Neural progenitor cell (in vitro differentiated cells): ENCODE measurements around the gene TSC22D4. TPM values are rescaled to one million over a fixed set of nuclear protein-coding genes. Genes with fewer than 3 reads are reported as not detected.
"Not testable (repeated sequence)": the region's sequence is repeated elsewhere in the genome, so short reads cannot be mapped to it uniquely, and the experiment has no call there.

Experiments
- DNase-seq: peaks from one replicate; pipeline ENCODE4 v3.0.0-alpha.2; 2016; ENCODE audit warnings: low spot score
- H2AFZ ChIP-seq: fragments of 200-600 bp; sonication (generic); replicated peaks from 2 replicates; pipeline ENCODE4 v1.6.1; 2016; ENCODE audit warnings: antibody characterized with exemption
- H3F3A ChIP-seq: fragments of 200-600 bp; sonication (generic); 2 replicates; pipeline ENCODE4 v1.6.1; 2016; ENCODE audit warnings: antibody characterized with exemption, low read depth
- H3K27ac ChIP-seq: fragments of 200-600 bp; sonication (generic); 2 replicates; pipeline ENCODE4 v1.5.1; 2016; ENCODE audit warnings: mild to moderate bottlenecking
- H3K27me3 ChIP-seq: fragments of 200-600 bp; sonication (generic); 2 replicates; pipeline ENCODE4 v1.6.1; 2016; ENCODE audit warnings: mild to moderate bottlenecking, moderate library complexity
- H3K36me3 ChIP-seq: fragments of 200-600 bp; sonication (generic); 2 replicates; pipeline ENCODE4 v1.5.1; 2016
- H3K4me1 ChIP-seq: fragments of 200-600 bp; sonication (generic); 2 replicates; pipeline ENCODE4 v1.6.1; 2016; ENCODE audit warnings: mixed run types
- H3K4me2 ChIP-seq: fragments of 200-600 bp; sonication (generic); 2 replicates; pipeline ENCODE4 v1.6.1; 2016
- H3K4me3 ChIP-seq: fragments of 200-600 bp; sonication (generic); 2 replicates; pipeline ENCODE4 v1.5.1; 2016
- H3K79me2 ChIP-seq: fragments of 200-600 bp; sonication (generic); 2 replicates; pipeline ENCODE4 v1.6.1; 2016; ENCODE audit warnings: low read depth
- H3K9ac ChIP-seq: fragments of 200-600 bp; sonication (generic); 2 replicates; pipeline ENCODE4 v1.6.1; 2016
- H3K9me3 ChIP-seq: fragments of 200-600 bp; sonication (generic); 2 replicates; pipeline ENCODE4 v1.5.1; 2016; ENCODE audit warnings: low read depth
- H4K20me1 ChIP-seq: fragments of 200-600 bp; sonication (generic); 2 replicates; pipeline ENCODE4 v1.6.1; 2016; ENCODE audit warnings: low read depth
- H3K27ac Mint-ChIP-seq: 3 replicates; pipeline ENCODE4 v1.8.0; 2021; ENCODE audit warnings: mixed read lengths
- H3K27me3 Mint-ChIP-seq: 2 replicates; pipeline ENCODE4 v1.8.0; 2022; ENCODE audit warnings: low read depth, mild to moderate bottlenecking, inconsistent platforms, moderate library complexity, mixed read lengths; ENCODE audit not compliant: insufficient read depth
- H3K36me3 Mint-ChIP-seq: 3 replicates; pipeline ENCODE4 v1.8.0; 2021; ENCODE audit warnings: mixed read lengths
- H3K4me1 Mint-ChIP-seq: 3 replicates; pipeline ENCODE4 v1.8.0; 2021; ENCODE audit warnings: mixed read lengths
- H3K4me3 Mint-ChIP-seq: 3 replicates; pipeline ENCODE4 v1.8.0; 2021; ENCODE audit warnings: mild to moderate bottlenecking, moderate library complexity, mixed read lengths
- H3K9me3 Mint-ChIP-seq: 3 replicates; pipeline ENCODE4 v1.8.0; 2020; ENCODE audit warnings: mixed read lengths
- CTCF ChIP-seq: fragments of 200-600 bp; sonication (generic); IDR thresholded peaks from 2 replicates; pipeline ENCODE4 v1.5.1; 2017; ENCODE audit warnings: antibody characterized with exemption, mild to moderate bottlenecking
- EZH2 ChIP-seq: fragments of 200-600 bp; sonication (generic); IDR thresholded peaks from 2 replicates; pipeline ENCODE4 v1.6.1; 2017; ENCODE audit warnings: antibody characterized with exemption, mild to moderate bottlenecking, moderate library complexity
- EZH2phosphoT487 ChIP-seq: fragments of 200-600 bp; sonication (generic); IDR thresholded peaks from 2 replicates; pipeline ENCODE4 v1.6.1; 2017; ENCODE audit warnings: antibody characterized with exemption
- total RNA-seq: library from RNA; depleted of rRNA; stranded (reverse); fragments of >200 nt; gene quantifications from 2 replicates; pipeline ENCODE4 v1.2.3, GENCODE V29; 2015; ENCODE audit warnings: low replicate concordance

The TSC22D4 gene
- total RNA-seq, 1 donor from 2014 or later, result 11.0 TPM

DNA sequence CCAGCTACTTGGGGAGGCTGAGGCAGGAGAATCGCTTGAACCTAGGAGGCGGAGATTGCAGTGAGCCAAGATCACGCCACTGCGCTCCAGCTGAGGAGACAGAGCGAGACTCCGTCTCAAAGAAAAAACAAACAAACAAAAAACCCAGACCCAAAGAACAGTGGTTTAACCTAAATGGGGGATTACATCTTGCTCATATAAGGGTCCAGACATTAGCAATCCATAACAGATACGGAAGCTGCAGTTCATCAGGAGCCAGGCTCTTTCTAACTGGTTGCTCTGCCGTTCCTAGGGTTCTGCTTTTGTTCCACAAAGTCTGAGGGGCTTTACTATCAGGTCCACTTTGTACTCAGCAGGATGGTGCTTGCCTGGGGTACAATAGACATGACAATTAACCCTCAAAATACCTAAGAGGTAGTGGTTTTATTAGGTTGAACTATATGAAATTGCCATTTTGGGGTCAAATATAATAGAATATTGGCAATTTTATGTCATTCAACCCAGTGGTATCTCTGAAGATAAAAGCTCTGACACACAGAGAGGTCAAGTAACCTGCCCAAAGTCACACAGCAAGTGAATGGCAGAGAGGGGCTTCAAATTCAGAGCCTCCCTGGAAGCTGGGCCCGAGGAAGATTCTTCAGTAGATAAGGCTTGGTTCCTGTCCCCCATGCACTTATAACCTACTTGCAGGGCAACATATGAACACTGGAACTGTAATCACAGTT lies 26.0 kb upstream of the TSC22D4 start:
- no peak overlapping the region for H3K27ac ChIP-seq
- no peaks in the 10 kb centered on the region for H3K27me3 ChIP-seq
- H2AFZ ChIP-seq, result peak overlapping the region; percentile 58
- H4K20me1 ChIP-seq, result no peaks in the 10 kb centered on the region
- Mint-ChIP-seq H3K4me1 (peaks cover 23% of the 10 kb centered on the region), H3K4me3 (no peak overlapping the region), H3K27ac (no peak overlapping the region), H3K36me3 (no peaks in the 10 kb centered on the region), H3K27me3 (peaks cover 5% of the 10 kb centered on the region), H3K9me3 (no peaks in the 10 kb centered on the region)
- H3K9ac ChIP-seq, result no peak overlapping the region
- no peaks in the 10 kb centered on the region for H3K79me2 ChIP-seq
- H3K4me2 ChIP-seq, result no peak overlapping the region
- peaks cover 3% of the 10 kb centered on the region for H3K4me1 ChIP-seq
- TF ChIP-seq EZH2phosphoT487, result no peak
- no peak for TF ChIP-seq EZH2
- no peak for TF ChIP-seq CTCF
- no peaks in the 10 kb centered on the region for H3K9me3 ChIP-seq
- no peaks in the 10 kb centered on the region for H3K36me3 ChIP-seq
- H3F3A ChIP-seq, result no peaks in the 10 kb centered on the region
- no peak for DNase-seq
- no peak overlapping the region for H3K4me3 ChIP-seq

DNA sequence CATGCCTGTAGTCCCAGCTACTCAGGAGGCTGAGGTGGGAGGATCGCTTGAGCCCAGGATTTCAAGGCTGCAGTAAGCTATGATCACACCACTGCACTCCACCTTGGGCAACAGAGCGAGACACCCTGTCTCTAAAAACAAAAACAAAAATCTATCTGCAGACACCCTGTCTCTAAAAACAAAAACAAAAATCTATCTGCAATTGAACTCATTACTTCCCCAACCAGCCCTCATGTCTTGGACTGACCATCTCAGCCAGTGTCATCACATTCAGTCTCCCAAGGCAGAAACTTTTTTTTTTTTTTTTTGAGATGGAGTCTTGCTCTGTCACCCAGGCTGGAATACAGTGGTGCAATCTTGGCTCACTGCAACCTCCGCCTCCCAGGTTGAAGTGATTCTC lies 25.0 kb upstream of the TSC22D4 start:
- not testable (repeated sequence) for H3K4me3 Mint-ChIP-seq, H4K20me1 ChIP-seq, H3K4me2 ChIP-seq, H3F3A ChIP-seq, H3K36me3 ChIP-seq, H3K9me3 Mint-ChIP-seq, H3K4me3 ChIP-seq, H3K79me2 ChIP-seq, H3K27ac ChIP-seq, H3K36me3 Mint-ChIP-seq, H2AFZ ChIP-seq, H3K4me1 ChIP-seq, H3K9me3 ChIP-seq, H3K27me3 Mint-ChIP-seq, H3K9ac ChIP-seq, H3K27me3 ChIP-seq, DNase-seq, H3K27ac Mint-ChIP-seq
- H3K4me1 Mint-ChIP-seq, result peaks cover 18% of the 10 kb centered on the region

DNA sequence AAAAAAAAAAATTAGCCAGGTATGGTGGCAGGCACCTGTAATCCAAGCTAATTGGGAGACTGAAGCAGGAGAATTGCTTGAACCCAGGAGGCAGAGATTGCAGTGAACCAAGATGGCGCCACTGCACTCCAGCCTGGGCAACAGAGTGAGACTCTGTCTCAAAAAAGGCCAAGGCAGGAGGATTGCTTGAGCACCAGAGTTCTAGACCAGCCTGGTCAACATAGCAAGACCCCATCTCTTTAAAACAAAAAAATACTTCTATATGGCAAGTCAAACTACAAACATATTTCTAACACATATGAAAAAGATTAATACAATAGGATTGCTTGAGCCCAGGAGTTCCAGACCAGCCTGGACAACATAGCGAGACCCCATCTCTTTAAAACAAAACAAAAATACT lies 21.7 kb upstream of the TSC22D4 start:
- not testable (repeated sequence) for H3K27me3 ChIP-seq, H3K4me2 ChIP-seq, H3K4me1 ChIP-seq, H3K36me3 ChIP-seq, H4K20me1 ChIP-seq, H3K27ac Mint-ChIP-seq, H3K79me2 ChIP-seq, H3K9me3 ChIP-seq, H3K9me3 Mint-ChIP-seq, H3F3A ChIP-seq, H3K27me3 Mint-ChIP-seq, H3K27ac ChIP-seq, DNase-seq, H3K4me3 Mint-ChIP-seq, H3K4me3 ChIP-seq, H2AFZ ChIP-seq, H3K9ac ChIP-seq, H3K36me3 Mint-ChIP-seq, H3K4me1 Mint-ChIP-seq

GRCh38 chr7:100496509-100496908 lies 17.5 kb upstream of the TSC22D4 start:
- H3K4me3 Mint-ChIP-seq, result no peak overlapping the region
- Histone ChIP-seq H3K4me1 (peaks cover 13% of the 10 kb centered on the region), H3K27ac (no peak overlapping the region), H3K79me2 (no peaks in the 10 kb centered on the region), H3F3A (no peaks in the 10 kb centered on the region), H3K9ac (no peak overlapping the region), H4K20me1 (no peaks in the 10 kb centered on the region), H3K9me3 (no peaks in the 10 kb centered on the region), H2AFZ (no peak overlapping the region), H3K4me3 (no peak overlapping the region), H3K36me3 (no peaks in the 10 kb centered on the region), H3K4me2 (no peak overlapping the region), H3K27me3 (peaks cover 17% of the 10 kb centered on the region)
- H3K4me1 Mint-ChIP-seq, result peaks cover 26% of the 10 kb centered on the region
- no peak for TF ChIP-seq CTCF
- no peak for TF ChIP-seq EZH2phosphoT487
- no peak for TF ChIP-seq EZH2
- H3K27ac Mint-ChIP-seq, result no peak overlapping the region
- DNase-seq, result no peak
- H3K36me3 Mint-ChIP-seq, result peaks cover 8% of the 10 kb centered on the region
- H3K27me3 Mint-ChIP-seq, result peaks cover 9% of the 10 kb centered on the region
- no peaks in the 10 kb centered on the region for H3K9me3 Mint-ChIP-seq
